ENCODE data around the gene DRD3.

GRCh38 chr3:114081037-114081436, 97.8 kb downstream of the DRD3 start:
- TF ChIP-seq EZH2 (IDR thresholded peaks at IDR 0.05; ENCODE audit: borderline replicate concordance, low read depth, low read length, severe bottlenecking) (no peak), POLR2AphosphoS5 (IDR thresholded peaks at IDR 0.05; ENCODE audit: insufficient read depth, low read depth, low read length) (no peak), FOS (IDR thresholded peaks at IDR 0.05; ENCODE audit: borderline replicate concordance, insufficient read depth, low read length) (no peak), POLR2A (IDR thresholded peaks at IDR 0.05; ENCODE audit: low read depth, low read length) (no peak), MYC (IDR thresholded peaks at IDR 0.05; ENCODE audit: low read depth, low read length) (no peak), GATA2 (IDR thresholded peaks at IDR 0.05; ENCODE audit: insufficient read depth, insufficient read length, low read depth, low read length) (no peak)
- TF ChIP-seq, protein P1, sequence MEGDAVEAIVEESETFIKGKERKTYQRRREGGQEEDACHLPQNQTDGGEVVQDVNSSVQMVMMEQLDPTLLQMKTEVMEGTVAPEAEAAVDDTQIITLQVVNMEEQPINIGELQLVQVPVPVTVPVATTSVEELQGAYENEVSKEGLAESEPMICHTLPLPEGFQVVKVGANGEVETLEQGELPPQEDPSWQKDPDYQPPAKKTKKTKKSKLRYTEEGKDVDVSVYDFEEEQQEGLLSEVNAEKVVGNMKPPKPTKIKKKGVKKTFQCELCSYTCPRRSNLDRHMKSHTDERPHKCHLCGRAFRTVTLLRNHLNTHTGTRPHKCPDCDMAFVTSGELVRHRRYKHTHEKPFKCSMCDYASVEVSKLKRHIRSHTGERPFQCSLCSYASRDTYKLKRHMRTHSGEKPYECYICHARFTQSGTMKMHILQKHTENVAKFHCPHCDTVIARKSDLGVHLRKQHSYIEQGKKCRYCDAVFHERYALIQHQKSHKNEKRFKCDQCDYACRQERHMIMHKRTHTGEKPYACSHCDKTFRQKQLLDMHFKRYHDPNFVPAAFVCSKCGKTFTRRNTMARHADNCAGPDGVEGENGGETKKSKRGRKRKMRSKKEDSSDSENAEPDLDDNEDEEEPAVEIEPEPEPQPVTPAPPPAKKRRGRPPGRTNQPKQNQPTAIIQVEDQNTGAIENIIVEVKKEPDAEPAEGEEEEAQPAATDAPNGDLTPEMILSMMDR (IDR thresholded peaks at IDR 0.05; ENCODE audit: extremely low read depth in 1 of 2, insufficient read depth in 1 of 2, low read depth in 1 of 2, low read length in 2 of 2), result no peak
- TF ChIP-seq, protein P2, sequence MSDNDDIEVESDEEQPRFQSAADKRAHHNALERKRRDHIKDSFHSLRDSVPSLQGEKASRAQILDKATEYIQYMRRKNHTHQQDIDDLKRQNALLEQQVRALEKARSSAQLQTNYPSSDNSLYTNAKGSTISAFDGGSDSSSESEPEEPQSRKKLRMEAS (IDR thresholded peaks at IDR 0.05; ENCODE audit: insufficient read depth, insufficient read length), result no peak
